Large intestine (tissue), 12 donors: Measurements from ENCODE around the gene NHP2. TPM values are rescaled to one million over a fixed set of nuclear protein-coding genes. Genes with fewer than 3 reads are reported as not detected.
"Not testable (repeated sequence)": the region's sequence is repeated elsewhere in the genome, so short reads cannot be mapped to it uniquely, and the experiment has no call there.

Source experiments
- DNase-seq, 2 donors: peaks; one replicate each; pipeline versions ENCODE4 v3.0.0 to v3.0.0-alpha.2; 2013
- H3K27ac ChIP-seq: one replicate; pipeline ENCODE4 v1.5.1; 2013; ENCODE audit warnings: low read length
- H3K27me3 ChIP-seq: 2 replicates; pipeline ENCODE4 v1.6.1; 2013; ENCODE audit warnings: low read length; ENCODE audit not compliant: control insufficient read depth, insufficient read depth
- H3K36me3 ChIP-seq: 2 replicates; pipeline ENCODE4 v1.6.1; 2013; ENCODE audit warnings: low read length; ENCODE audit not compliant: control insufficient read depth, insufficient read depth
- H3K4me1 ChIP-seq: one replicate; pipeline ENCODE4 v1.6.1; 2013; ENCODE audit warnings: low read length; ENCODE audit not compliant: control insufficient read depth, insufficient read depth
- H3K4me3 ChIP-seq: one replicate; pipeline ENCODE4 v1.5.1; 2013; ENCODE audit warnings: low read length
- H3K9me3 ChIP-seq: one replicate; pipeline ENCODE4 v1.6.1; 2013; ENCODE audit warnings: mild to moderate bottlenecking, low read depth, low read length, moderate library complexity; ENCODE audit not compliant: control insufficient read depth
- WGBS: methylation state at CpG from one replicate; pipeline ENCODE4 v1.1.5; 2013; ENCODE audit warnings: low lambda C conversion rate; ENCODE audit not compliant: insufficient coverage; 5-methylcytosine and 5-hydroxymethylcytosine counted together
- long read RNA-seq, 11 donors: transcript quantifications; one replicate each; lab custom pipeline, GENCODE V29; 2026
- polyA plus RNA-seq: library from polyadenylated mRNA; unstranded; fragments of 120-200 nt; gene quantifications from one replicate; pipeline ENCODE4 v1.2.1, GENCODE V29; 2013

Gene NHP2
- polyA plus RNA-seq = 83.3 TPM
- long read RNA-seq, donor 1, transcript NHP2-201 (4 exons, 865 nt) = major isoform, 31 of 37 reads
- long read RNA-seq, donor 1, partial matches to known transcripts = 0 of 37 reads
- long read RNA-seq, donor 1, other reads (novel, unspliced or antisense) = 0 of 37 reads
- long read RNA-seq, donor 2, transcript NHP2-201 (4 exons, 865 nt) = major isoform, 91 of 97 reads
- long read RNA-seq, donor 2, partial matches to known transcripts = 0 of 97 reads
- long read RNA-seq, donor 2, other reads (novel, unspliced or antisense) = 0 of 97 reads
- long read RNA-seq, donor 3, transcript NHP2-204 (2 exons, 566 nt) = minor isoform, 6 of 140 reads
- long read RNA-seq, donor 3, transcript NHP2-201 (4 exons, 865 nt) = major isoform, 113 of 140 reads
- long read RNA-seq, donor 3, transcript NHP2-202 (3 exons, 599 nt) = minor isoform, 7 of 140 reads
- long read RNA-seq, donor 3, partial matches to known transcripts = 13 of 140 reads
- long read RNA-seq, donor 3, other reads (novel, unspliced or antisense) = 0 of 140 reads
- long read RNA-seq, donor 4, transcript NHP2-201 (4 exons, 865 nt) = major isoform, 6 of 6 reads
- long read RNA-seq, donor 4, partial matches to known transcripts = 0 of 6 reads
- long read RNA-seq, donor 4, other reads (novel, unspliced or antisense) = 0 of 6 reads
- long read RNA-seq, donor 5, transcript NHP2-201 (4 exons, 865 nt) = major isoform, 64 of 67 reads
- long read RNA-seq, donor 5, partial matches to known transcripts = 0 of 67 reads
- long read RNA-seq, donor 5, other reads (novel, unspliced or antisense) = 0 of 67 reads
- long read RNA-seq, donor 6, transcript NHP2-201 (4 exons, 865 nt) = major isoform, 57 of 70 reads
- long read RNA-seq, donor 6, transcript NHP2-202 (3 exons, 599 nt) = minor isoform, 7 of 70 reads
- long read RNA-seq, donor 6, partial matches to known transcripts = 0 of 70 reads
- long read RNA-seq, donor 6, other reads (novel, unspliced or antisense) = 0 of 70 reads
- long read RNA-seq, donor 7, transcript NHP2-201 (4 exons, 865 nt) = major isoform, 44 of 54 reads
- long read RNA-seq, donor 7, partial matches to known transcripts = 5 of 54 reads
- long read RNA-seq, donor 7, other reads (novel, unspliced or antisense) = 0 of 54 reads
- long read RNA-seq, donor 8, transcript NHP2-201 (4 exons, 865 nt) = major isoform, 103 of 111 reads
- long read RNA-seq, donor 8, transcript NHP2-202 (3 exons, 599 nt) = minor isoform, 5 of 111 reads
- long read RNA-seq, donor 8, partial matches to known transcripts = 0 of 111 reads
- long read RNA-seq, donor 8, other reads (novel, unspliced or antisense) = 0 of 111 reads
- long read RNA-seq, donor 9, transcript NHP2-201 (4 exons, 865 nt) = major isoform, 80 of 91 reads
- long read RNA-seq, donor 9, partial matches to known transcripts = 6 of 91 reads
- long read RNA-seq, donor 9, other reads (novel, unspliced or antisense) = 0 of 91 reads
- long read RNA-seq, donor 10, transcript NHP2-201 (4 exons, 865 nt) = major isoform, 97 of 102 reads
- long read RNA-seq, donor 10, partial matches to known transcripts = 0 of 102 reads
- long read RNA-seq, donor 10, other reads (novel, unspliced or antisense) = 0 of 102 reads
- long read RNA-seq, donor 11, transcript NHP2-201 (4 exons, 865 nt) = major isoform, 56 of 58 reads
- long read RNA-seq, donor 11, partial matches to known transcripts = 0 of 58 reads
- long read RNA-seq, donor 11, other reads (novel, unspliced or antisense) = 0 of 58 reads

GRCh38 chr5:178153530-178154340 is at the start of gene NHP2:
Gene NHP2 (minus strand): TSS chr5:178153885. CDS start chr5:178153817, 68 bp downstream.
- peak within 1 kb of the TSS; percentile 24 for H3K27ac ChIP-seq
- peak within 1 kb of the TSS; percentile 77 for H3K4me3 ChIP-seq
- peak; percentile 98 for DNase-seq
- no CpG with 5 or more reads among the region's 68 CpGs for WGBS
- H3K27me3 ChIP-seq = no peaks in the 10 kb centered on the region
- H3K9me3 ChIP-seq = no peaks in the 10 kb centered on the region
- H3K4me1 ChIP-seq = peaks cover 6% of the 10 kb centered on the region
- peaks cover 30% of the 10 kb centered on the region for H3K36me3 ChIP-seq

GRCh38 chr5:178202541-178202940 is 48.9 kb upstream of the NHP2 start:
- H3K27ac ChIP-seq = no peak overlapping the region
- H3K36me3 ChIP-seq = peaks cover 19% of the 10 kb centered on the region
- no peak for DNase-seq
- WGBS = no CpG with 5 or more reads among the region's 10 CpGs
- no peaks in the 10 kb centered on the region for H3K27me3 ChIP-seq
- H3K9me3 ChIP-seq = no peaks in the 10 kb centered on the region
- peaks cover 17% of the 10 kb centered on the region for H3K4me1 ChIP-seq
- no peak overlapping the region for H3K4me3 ChIP-seq

- no peaks in the 10 kb centered on the region for H3K9me3 ChIP-seq
- H3K27me3 ChIP-seq = no peaks in the 10 kb centered on the region
- no peak overlapping the region for H3K4me3 ChIP-seq
- no peak overlapping the region for H3K27ac ChIP-seq
- peaks cover 10% of the 10 kb centered on the region for H3K4me1 ChIP-seq
- no CpG with 5 or more reads among the region's 2 CpGs for WGBS
- no peak for DNase-seq
- H3K36me3 ChIP-seq = peaks cover 12% of the 10 kb centered on the region
These were observed 48.2 kb upstream of the NHP2 start for GRCh38 chr5:178201927-178202235.

GRCh38 chr5:178201221-178201926 is 47.7 kb upstream of the NHP2 start:
- peaks cover 1% of the 10 kb centered on the region for H3K27me3 ChIP-seq
- WGBS = 100% methylated on average over 1 of the region's 14 CpGs
- peaks cover 5% of the 10 kb centered on the region for H3K4me1 ChIP-seq
- no peak overlapping the region for H3K27ac ChIP-seq
- no peak overlapping the region for H3K4me3 ChIP-seq
- no peak for DNase-seq
- peaks cover 7% of the 10 kb centered on the region for H3K36me3 ChIP-seq
- H3K9me3 ChIP-seq = no peaks in the 10 kb centered on the region

GRCh38 chr5:178199581-178200434 is 46.1 kb upstream of the NHP2 start:
- Histone ChIP-seq H3K4me1 (no peaks in the 10 kb centered on the region), H3K27me3 (peaks cover 8% of the 10 kb centered on the region), H3K27ac (no peak overlapping the region), H3K36me3 (no peaks in the 10 kb centered on the region), H3K9me3 (no peaks in the 10 kb centered on the region), H3K4me3 (no peak overlapping the region)
- no CpG with 5 or more reads among the region's 12 CpGs for WGBS
- no peak for DNase-seq

GRCh38 chr5:178198706-178199105 is 45.0 kb upstream of the NHP2 start:
- Histone ChIP-seq H3K4me1 (no peaks in the 10 kb centered on the region), H3K27me3 (peaks cover 19% of the 10 kb centered on the region), H3K36me3 (no peaks in the 10 kb centered on the region), H3K4me3 (no peak overlapping the region), H3K9me3 (no peaks in the 10 kb centered on the region), H3K27ac (no peak overlapping the region)
- DNase-seq = no peak
- WGBS = no CpG with 5 or more reads among the region's 11 CpGs

- H3K9me3 ChIP-seq, H3K36me3 ChIP-seq, DNase-seq, H3K4me3 ChIP-seq, H3K4me1 ChIP-seq, H3K27ac ChIP-seq: not testable (repeated sequence)
- H3K27me3 ChIP-seq = peaks cover 22% of the 10 kb centered on the region
- no CpG with 5 or more reads among the region's 11 CpGs for WGBS
These were observed 44.5 kb upstream of the NHP2 start for GRCh38 chr5:178198151-178198550.

GRCh38 chr5:178196986-178197385 is 43.3 kb upstream of the NHP2 start:
- H3K36me3 ChIP-seq = no peaks in the 10 kb centered on the region
- peaks cover 22% of the 10 kb centered on the region for H3K27me3 ChIP-seq
- H3K27ac ChIP-seq = no peak overlapping the region
- H3K4me1 ChIP-seq = no peaks in the 10 kb centered on the region
- WGBS = no CpG with 5 or more reads among the region's 8 CpGs
- no peaks in the 10 kb centered on the region for H3K9me3 ChIP-seq
- no peak overlapping the region for H3K4me3 ChIP-seq
- DNase-seq = no peak
